Esophagus muscularis mucosa (tissue), 4 donors: ENCODE measurements around the gene IGF1R. TPM values are rescaled to one million over a fixed set of nuclear protein-coding genes. Genes with fewer than 3 reads are reported as not detected.
A peak's percentile ranks its signal among the peaks of the same experiment; 100 is the strongest.

Experiments used
- DNase-seq: peaks from one replicate; pipeline ENCODE4 v3.0.0-alpha.2; 2017; ENCODE audit errors: extremely low spot score
- H3K27ac ChIP-seq, 4 donors: fragments of 200-600 bp; sonication (generic); replicated peaks in 1 of 4; 1 replicate in 3 of 4; 2 replicates in 1 of 4; pipeline ENCODE4 v1.5.1; 2016 to 2019; ENCODE audit warnings: mild to moderate bottlenecking in 1 of 4
- H3K27me3 ChIP-seq, 4 donors: fragments of 200-600 bp; sonication (generic); one replicate each; pipeline versions ENCODE4 v1.5.1 to v1.6.0; 2016 to 2019
- H3K36me3 ChIP-seq, 4 donors: fragments of 200-600 bp; sonication (generic); one replicate each; pipeline ENCODE4 v1.5.1; 2016 to 2019
- H3K4me1 ChIP-seq, 4 donors: fragments of 200-600 bp; sonication (generic); one replicate each; pipeline ENCODE4 v1.5.1; 2016 to 2019
- H3K4me3 ChIP-seq, 4 donors: fragments of 200-600 bp; sonication (generic); 1 replicate in 2 of 4; 2 replicates in 2 of 4; pipeline ENCODE4 v1.5.1; 2016 to 2019; ENCODE audit warnings: mild to moderate bottlenecking in 4 of 4, moderate library complexity in 1 of 4
- H3K9me3 ChIP-seq, 4 donors: fragments of 200-600 bp; sonication (generic); 1 replicate in 3 of 4; 2 replicates in 1 of 4; pipeline ENCODE4 v1.5.1; 2016 to 2019
- EP300 ChIP-seq: sonication (generic); formaldehyde crosslinking; IDR thresholded peaks from one replicate; pipeline ENCODE4 v1.6.1; 2017; ENCODE audit warnings: antibody characterized with exemption
- POLR2A ChIP-seq: fragments of 450-650 bp; IDR thresholded peaks from one replicate; pipeline ENCODE4 v1.6.1; 2017; ENCODE audit warnings: antibody characterized with exemption, moderate library complexity, mild to moderate bottlenecking, low read depth
- POLR2AphosphoS5 ChIP-seq, 2 donors: sonication (generic); formaldehyde crosslinking; IDR thresholded peaks; one replicate each; pipeline ENCODE4 v1.6.1; 2017; ENCODE audit warnings: antibody characterized with exemption in 2 of 2
- WGBS: methylation state at CpG from one replicate; pipeline ENCODE4 v1.1.5; 2018; 5-methylcytosine and 5-hydroxymethylcytosine counted together
- intact Hi-C: fragments of 100-400 bp; cut with DNase I; formaldehyde crosslinking; loops from one replicate; pipeline ENCODE4 v1.15.1; 2023
- total RNA-seq, 4 donors: library from RNA; depleted of rRNA; stranded (reverse); fragments of >200 nt; gene quantifications; one replicate each; pipeline versions ENCODE4 v1.1.0 to v1.2.1, GENCODE V29; 2016
- TF ChIP-seq, protein P1 (sequence below), 3 experiments: fragments of 200-600 bp in 2 of 3; fragments of 450-650 bp in 1 of 3; sonication (generic) in 2 of 3; IDR thresholded peaks; one replicate each; pipeline ENCODE4 v1.5.1; 2017 to 2019; ENCODE audit warnings: antibody characterized with exemption in 3 of 3, mild to moderate bottlenecking in 2 of 3, moderate library complexity in 1 of 3

The IGF1R gene
- total RNA-seq, 4 donors from 2014 or later: 33.6 to 95.3 (median 49.7) TPM

- WGBS: 47% methylated on average over 2 of the region's 2 CpGs
- Histone ChIP-seq H3K4me3 (no peak overlapping the region), H3K36me3 (no peaks in the 10 kb centered on the region), H3K27me3 (no peaks in the 10 kb centered on the region), H3K9me3 (no peaks in the 10 kb centered on the region), H3K27ac (peak overlapping the region; percentile 85 to 91 (median 86)), H3K4me1 (peaks cover 55 to 89% (median 60%) of the 10 kb centered on the region in 4 donors)
- DNase-seq: no peak
- intact Hi-C loops: no loop called here
- TF ChIP-seq POLR2AphosphoS5 (IDR thresholded peaks at IDR 0.05): no peak
- TF ChIP-seq, protein P1, sequence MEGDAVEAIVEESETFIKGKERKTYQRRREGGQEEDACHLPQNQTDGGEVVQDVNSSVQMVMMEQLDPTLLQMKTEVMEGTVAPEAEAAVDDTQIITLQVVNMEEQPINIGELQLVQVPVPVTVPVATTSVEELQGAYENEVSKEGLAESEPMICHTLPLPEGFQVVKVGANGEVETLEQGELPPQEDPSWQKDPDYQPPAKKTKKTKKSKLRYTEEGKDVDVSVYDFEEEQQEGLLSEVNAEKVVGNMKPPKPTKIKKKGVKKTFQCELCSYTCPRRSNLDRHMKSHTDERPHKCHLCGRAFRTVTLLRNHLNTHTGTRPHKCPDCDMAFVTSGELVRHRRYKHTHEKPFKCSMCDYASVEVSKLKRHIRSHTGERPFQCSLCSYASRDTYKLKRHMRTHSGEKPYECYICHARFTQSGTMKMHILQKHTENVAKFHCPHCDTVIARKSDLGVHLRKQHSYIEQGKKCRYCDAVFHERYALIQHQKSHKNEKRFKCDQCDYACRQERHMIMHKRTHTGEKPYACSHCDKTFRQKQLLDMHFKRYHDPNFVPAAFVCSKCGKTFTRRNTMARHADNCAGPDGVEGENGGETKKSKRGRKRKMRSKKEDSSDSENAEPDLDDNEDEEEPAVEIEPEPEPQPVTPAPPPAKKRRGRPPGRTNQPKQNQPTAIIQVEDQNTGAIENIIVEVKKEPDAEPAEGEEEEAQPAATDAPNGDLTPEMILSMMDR (IDR thresholded peaks at IDR 0.05): no peak
- no peak for TF ChIP-seq POLR2A
- no peak for TF ChIP-seq EP300
These were observed 80.4 kb downstream of the IGF1R start for GRCh38 chr15:98728811-98729160.

- WGBS: 43% methylated on average over 3 of the region's 3 CpGs
- H3K27ac ChIP-seq: peak overlapping the region; percentile 85 to 91 (median 86)
- H3K9me3 ChIP-seq: no peaks in the 10 kb centered on the region
- peaks cover 62 to 89% (median 68%) of the 10 kb centered on the region in 4 donors for H3K4me1 ChIP-seq
- no peak overlapping the region for H3K4me3 ChIP-seq
- intact Hi-C loops: loop anchor here (5.0 kb wide), 1 partner anchor 62 kb away; no protein-coding TSS in a partner anchor
- no peaks in the 10 kb centered on the region for H3K27me3 ChIP-seq
- H3K36me3 ChIP-seq: no peaks in the 10 kb centered on the region
- TF ChIP-seq POLR2AphosphoS5 (IDR thresholded peaks at IDR 0.05): peak in 1 of 2 donors; percentile 43
- TF ChIP-seq POLR2A: no peak
- TF ChIP-seq EP300: no peak
- DNase-seq: no peak
These were observed 81.2 kb downstream of the IGF1R start for GRCh38 chr15:98729446-98730042.

DNA sequence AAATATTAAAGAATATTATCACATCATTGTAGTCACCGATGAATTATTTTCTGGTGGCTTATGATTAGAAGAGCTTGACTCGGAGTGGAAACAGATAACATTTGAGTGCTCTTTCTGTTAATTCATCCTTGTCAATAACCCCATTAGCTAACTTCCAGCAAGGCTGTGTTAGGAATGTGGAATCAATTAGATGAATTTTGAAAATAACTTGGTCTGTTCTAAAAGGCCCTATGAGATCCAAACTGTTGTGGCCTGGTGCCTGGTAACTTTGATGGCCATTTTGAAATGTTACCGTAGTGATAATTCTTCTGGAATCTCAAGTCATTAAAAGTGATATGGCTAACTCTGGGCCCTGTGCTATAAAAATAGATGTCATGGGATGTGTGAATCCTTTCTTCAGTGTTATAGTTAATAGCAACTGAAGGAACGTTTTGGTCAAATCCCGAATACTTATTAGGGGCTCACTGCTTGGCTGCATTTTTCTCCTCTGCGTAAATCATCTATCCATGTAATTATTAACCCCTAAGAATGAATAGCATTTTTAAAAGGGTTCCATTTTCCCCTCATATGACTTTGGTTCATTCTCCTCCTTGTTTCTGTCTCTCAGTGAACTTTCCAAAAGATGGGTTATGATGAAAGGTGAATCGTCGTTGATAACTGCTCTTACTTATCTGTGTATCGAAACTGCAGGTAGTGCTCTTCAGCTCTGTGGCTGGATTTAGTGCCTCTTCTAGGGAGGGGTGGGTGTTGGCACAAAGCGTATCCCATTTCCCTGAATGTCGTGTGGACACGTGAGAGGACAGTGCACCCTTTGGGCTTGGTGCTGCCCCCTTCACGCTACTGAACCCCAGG, 82.7 kb downstream of the IGF1R start:
- Histone ChIP-seq H3K27me3 (no peaks in the 10 kb centered on the region), H3K27ac (peak overlapping the region in 3 of 4 donors; percentile 12 to 86 (median 85)), H3K4me3 (no peak overlapping the region), H3K36me3 (no peaks in the 10 kb centered on the region), H3K9me3 (no peaks in the 10 kb centered on the region), H3K4me1 (peaks cover 73 to 96% (median 83%) of the 10 kb centered on the region in 4 donors)
- WGBS: 81% methylated on average over 13 of the region's 13 CpGs
- TF ChIP-seq EP300 (no peak), POLR2A (no peak), POLR2AphosphoS5 (IDR thresholded peaks at IDR 0.05) (no peak)
- TF ChIP-seq, protein P1 (IDR thresholded peaks at IDR 0.05): no peak
- intact Hi-C loops: loop anchor here (5.0 kb wide), 1 partner anchor 64 kb away; no protein-coding TSS in a partner anchor
- no peak for DNase-seq

GRCh38 chr15:98731712-98732450, 83.5 kb downstream of the IGF1R start:
- intact Hi-C loops: loop anchor here (5.0 kb wide), 1 partner anchor 65 kb away; no protein-coding TSS in a partner anchor
- no peaks in the 10 kb centered on the region for H3K9me3 ChIP-seq
- no peak for TF ChIP-seq EP300
- TF ChIP-seq POLR2AphosphoS5 (IDR thresholded peaks at IDR 0.05): no peak
- H3K4me1 ChIP-seq: peaks cover 68 to 94% (median 87%) of the 10 kb centered on the region in 4 donors
- no peaks in the 10 kb centered on the region for H3K36me3 ChIP-seq
- peak overlapping the region in 2 of 4 donors; percentile 85 to 86 for H3K27ac ChIP-seq
- no peak for DNase-seq
- H3K4me3 ChIP-seq: no peak overlapping the region
- no peaks in the 10 kb centered on the region for H3K27me3 ChIP-seq
- 91% methylated on average over 9 of the region's 9 CpGs for WGBS

- no peak overlapping the region for H3K27ac ChIP-seq
- TF ChIP-seq, protein P1 (IDR thresholded peaks at IDR 0.05): no peak
- TF ChIP-seq POLR2AphosphoS5 (IDR thresholded peaks at IDR 0.05) (no peak), POLR2A (no peak), EP300 (no peak)
- no peaks in the 10 kb centered on the region for H3K9me3 ChIP-seq
- no peak for DNase-seq
- H3K36me3 ChIP-seq: no peaks in the 10 kb centered on the region
- WGBS: 100% methylated on average over 5 of the region's 5 CpGs
- H3K4me3 ChIP-seq: no peak overlapping the region
- peaks cover 56 to 94% (median 75%) of the 10 kb centered on the region in 4 donors for H3K4me1 ChIP-seq
- intact Hi-C loops: loop anchor here (5.0 kb wide), 1 partner anchor 66 kb away; no protein-coding TSS in a partner anchor
- no peaks in the 10 kb centered on the region for H3K27me3 ChIP-seq
These were observed 84.8 kb downstream of the IGF1R start for GRCh38 chr15:98733098-98733497.
